ENCODE results near the gene BLTP2. TPM values are rescaled to one million over a fixed set of nuclear protein-coding genes. Genes with fewer than 3 reads are reported as not detected.
"Not testable (repeated sequence)": the region's sequence is repeated elsewhere in the genome, so short reads cannot be mapped to it uniquely, and the experiment has no call there.

BLTP2 gene
- total RNA-seq, 1 donor from 2014 or later = 225 TPM

DNA sequence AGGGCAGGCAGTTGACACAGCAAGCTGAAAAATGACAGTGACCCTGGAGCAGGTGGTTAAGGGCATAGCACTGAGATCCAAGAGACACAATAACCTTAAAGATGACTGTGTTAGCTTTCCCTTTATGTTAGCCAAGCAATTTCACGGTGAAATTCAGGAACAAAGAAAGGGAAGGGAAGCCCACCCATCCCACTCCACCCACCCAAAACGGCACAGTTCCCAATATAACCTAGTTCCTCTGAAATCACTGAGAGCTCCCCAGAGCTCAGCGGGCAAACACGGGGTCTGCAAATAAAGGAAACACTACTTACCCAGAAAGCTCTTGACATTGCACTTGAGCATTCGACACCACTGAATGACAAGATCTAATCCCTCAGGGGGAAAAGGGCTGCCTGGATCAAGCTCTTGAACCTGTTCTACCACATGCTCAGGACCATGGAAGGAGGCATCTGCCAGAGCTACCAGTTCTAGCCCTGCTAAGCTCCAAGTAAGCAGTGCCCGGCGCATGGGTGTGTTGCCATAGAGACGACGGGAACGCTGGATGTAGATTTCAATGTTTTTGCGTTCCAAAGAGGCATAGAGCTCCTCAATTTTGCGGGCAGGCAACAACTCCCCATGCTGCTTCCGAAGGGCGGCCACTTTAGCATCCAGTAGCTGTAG is 10.6 kb downstream of the BLTP2 start:
- no peak overlapping the region for H3K4me3 Mint-ChIP-seq
- no peaks in the 10 kb centered on the region for H3K9me3 Mint-ChIP-seq
- no peak overlapping the region for H3K27ac Mint-ChIP-seq
- peaks cover 81% of the 10 kb centered on the region for H3K36me3 Mint-ChIP-seq (ENCODE audit: low read depth)
- no peak for DNase-seq
- intact Hi-C loops (cut with micrococcal nuclease) = no loop called here
- no peaks in the 10 kb centered on the region for H3K27me3 Mint-ChIP-seq
- H3K4me1 Mint-ChIP-seq = peaks cover 11% of the 10 kb centered on the region

DNA sequence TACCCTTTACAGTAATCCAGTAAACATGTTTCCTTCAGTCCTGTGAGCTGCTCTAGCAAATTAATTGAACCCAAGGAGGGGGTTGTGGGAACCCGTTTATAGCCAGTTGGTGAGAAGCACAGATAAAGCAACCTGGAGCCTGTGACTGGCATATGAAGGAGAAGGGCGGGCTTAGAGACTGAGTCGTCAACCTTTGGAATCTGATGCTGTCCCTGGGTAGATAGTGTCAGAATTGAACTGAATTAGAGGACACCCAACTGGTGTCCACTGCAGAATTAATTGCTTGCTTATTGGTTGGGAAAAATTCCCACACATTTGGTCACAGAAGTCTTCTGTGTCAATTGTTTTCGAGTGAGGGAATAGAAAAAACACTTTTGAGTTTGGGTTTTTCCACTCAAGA is 18.1 kb downstream of the BLTP2 start:
- Mint-ChIP-seq H3K9me3 (no peaks in the 10 kb centered on the region), H3K4me3 (no peak overlapping the region), H3K27ac (no peak overlapping the region), H3K27me3 (no peaks in the 10 kb centered on the region), H3K36me3 (ENCODE audit: low read depth) (peaks cover 68% of the 10 kb centered on the region), H3K4me1 (peaks cover 8% of the 10 kb centered on the region)
- DNase-seq = no peak
- intact Hi-C loops (cut with micrococcal nuclease) = no loop called here

DNA sequence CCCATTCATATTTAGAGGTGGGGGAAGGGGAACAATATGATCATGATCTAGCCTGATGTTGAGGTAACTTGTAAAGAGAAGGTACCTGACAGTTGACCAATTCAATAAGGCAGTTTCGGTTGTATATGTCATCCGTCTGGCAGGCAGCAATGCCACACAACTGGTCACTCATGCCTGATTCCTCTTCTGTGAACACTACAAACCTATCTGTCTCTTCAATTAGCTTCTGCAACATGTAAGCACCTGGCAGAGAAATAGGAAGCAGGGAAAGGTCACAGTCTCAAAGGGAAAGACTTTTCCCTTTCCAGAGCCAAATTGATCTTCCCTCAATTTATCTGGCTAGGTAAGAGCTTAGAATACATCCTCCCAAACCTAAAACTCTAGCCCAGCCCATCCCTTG is 20.8 kb downstream of the BLTP2 start:
- Mint-ChIP-seq H3K27ac (no peak overlapping the region), H3K9me3 (no peaks in the 10 kb centered on the region), H3K4me1 (peaks cover 8% of the 10 kb centered on the region), H3K4me3 (no peak overlapping the region), H3K36me3 (ENCODE audit: low read depth) (peaks cover 75% of the 10 kb centered on the region), H3K27me3 (no peaks in the 10 kb centered on the region)
- intact Hi-C loops (cut with micrococcal nuclease) = no loop called here
- no peak for DNase-seq

DNA sequence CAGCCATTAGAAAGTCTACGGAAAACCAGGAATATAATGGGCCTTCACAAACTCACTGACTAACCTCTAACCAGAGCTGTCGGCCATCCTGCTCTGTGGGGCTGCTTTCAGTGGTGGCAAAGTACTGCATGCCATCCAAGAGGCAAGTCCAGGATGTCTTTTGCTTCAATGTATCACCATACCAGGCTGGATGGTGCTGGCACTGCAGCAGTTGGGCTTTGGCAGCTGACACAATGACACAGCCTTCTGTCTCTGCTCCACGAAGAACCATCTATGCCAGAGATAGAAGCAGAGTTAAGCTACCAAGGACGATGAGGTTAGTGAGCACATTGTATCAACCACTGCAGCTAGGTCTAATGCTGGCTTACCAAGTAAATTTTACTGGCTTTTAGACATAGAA is 21.3 kb downstream of the BLTP2 start:
- H3K4me3 Mint-ChIP-seq = no peak overlapping the region
- no peak for DNase-seq
- no peaks in the 10 kb centered on the region for H3K9me3 Mint-ChIP-seq
- no peaks in the 10 kb centered on the region for H3K27me3 Mint-ChIP-seq
- intact Hi-C loops (cut with micrococcal nuclease) = no loop called here
- H3K36me3 Mint-ChIP-seq (ENCODE audit: low read depth) = peaks cover 78% of the 10 kb centered on the region
- peaks cover 8% of the 10 kb centered on the region for H3K4me1 Mint-ChIP-seq
- H3K27ac Mint-ChIP-seq = no peak overlapping the region

DNA sequence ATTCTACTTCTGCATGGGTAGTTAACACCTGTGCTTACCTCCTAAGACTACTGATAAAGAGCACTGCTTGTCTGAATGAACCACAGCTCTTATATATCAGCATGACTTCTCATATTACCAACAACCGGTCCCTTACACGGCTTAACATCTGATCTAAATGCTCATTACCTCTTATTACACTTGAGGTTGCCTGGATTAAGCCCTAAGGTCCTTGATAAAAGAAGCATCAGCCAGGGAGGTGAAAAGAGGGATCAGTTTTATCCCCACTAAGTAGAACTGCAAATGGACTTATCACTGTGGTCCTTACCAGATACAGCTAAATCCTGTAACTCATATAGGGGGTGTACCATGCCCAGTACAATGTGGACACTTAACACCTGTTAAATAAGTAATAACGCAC is 22.8 kb downstream of the BLTP2 start:
- no peak overlapping the region for H3K4me3 Mint-ChIP-seq
- intact Hi-C loops (cut with micrococcal nuclease) = no loop called here
- H3K27ac Mint-ChIP-seq = no peak overlapping the region
- H3K36me3 Mint-ChIP-seq (ENCODE audit: low read depth) = peaks cover 75% of the 10 kb centered on the region
- no peaks in the 10 kb centered on the region for H3K27me3 Mint-ChIP-seq
- H3K4me1 Mint-ChIP-seq = peaks cover 8% of the 10 kb centered on the region
- H3K9me3 Mint-ChIP-seq = no peaks in the 10 kb centered on the region
- DNase-seq = no peak

DNA sequence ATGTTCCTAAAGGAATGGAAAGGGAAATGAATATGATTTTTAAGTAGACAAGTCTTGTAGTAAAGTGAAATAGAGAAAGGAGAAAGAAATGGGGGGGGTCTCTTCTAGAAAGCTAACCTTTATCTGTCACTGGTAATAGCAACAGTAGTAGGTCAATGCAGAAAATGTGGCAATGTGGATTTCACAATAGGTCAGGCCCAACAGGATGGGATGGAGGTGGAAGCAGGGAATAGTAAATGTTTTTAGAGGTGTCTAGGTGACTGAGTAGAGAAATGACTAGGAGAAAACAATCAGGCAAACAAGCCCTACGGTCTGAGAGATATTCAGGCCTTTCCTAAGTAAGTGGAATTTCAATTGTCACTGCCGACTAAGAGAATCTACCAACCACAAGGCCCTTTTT is 24.9 kb downstream of the BLTP2 start:
- intact Hi-C loops (cut with micrococcal nuclease) = no loop called here
- H3K36me3 Mint-ChIP-seq (ENCODE audit: low read depth) = peaks cover 75% of the 10 kb centered on the region

DNA sequence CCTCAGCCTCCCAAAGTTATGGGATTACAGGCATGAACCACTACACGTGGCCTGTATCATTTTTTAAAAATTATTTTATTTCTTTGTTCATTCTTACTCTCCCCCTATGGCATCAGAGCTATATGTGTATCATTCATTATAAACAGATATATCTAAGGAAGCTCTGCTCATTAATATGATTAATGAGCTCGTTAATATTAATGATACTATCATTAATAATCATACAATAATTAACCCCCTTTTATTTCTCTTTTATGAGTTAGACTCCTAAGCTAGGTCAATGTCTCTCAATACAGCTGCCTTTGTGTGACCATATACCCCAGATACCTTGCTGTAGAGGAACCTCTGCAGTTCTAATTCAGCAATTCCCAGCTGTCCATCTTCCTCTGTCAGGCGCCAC is 26.5 kb downstream of the BLTP2 start:
- intact Hi-C loops (cut with micrococcal nuclease) = no loop called here
- Mint-ChIP-seq H3K9me3 (no peaks in the 10 kb centered on the region), H3K36me3 (ENCODE audit: low read depth) (peaks cover 76% of the 10 kb centered on the region), H3K4me1 (peaks cover 3% of the 10 kb centered on the region), H3K27me3 (no peaks in the 10 kb centered on the region), H3K27ac (no peak overlapping the region), H3K4me3 (no peak overlapping the region)
- DNase-seq = no peak

More for the DNA sequence above, 24.9 kb downstream of the BLTP2 start:
- no peaks in the 10 kb centered on the region for H3K27me3 Mint-ChIP-seq
- H3K4me3 Mint-ChIP-seq = no peak overlapping the region
- no peaks in the 10 kb centered on the region for H3K4me1 Mint-ChIP-seq
- no peak overlapping the region for H3K27ac Mint-ChIP-seq
- no peaks in the 10 kb centered on the region for H3K9me3 Mint-ChIP-seq
- no peak for DNase-seq

DNA sequence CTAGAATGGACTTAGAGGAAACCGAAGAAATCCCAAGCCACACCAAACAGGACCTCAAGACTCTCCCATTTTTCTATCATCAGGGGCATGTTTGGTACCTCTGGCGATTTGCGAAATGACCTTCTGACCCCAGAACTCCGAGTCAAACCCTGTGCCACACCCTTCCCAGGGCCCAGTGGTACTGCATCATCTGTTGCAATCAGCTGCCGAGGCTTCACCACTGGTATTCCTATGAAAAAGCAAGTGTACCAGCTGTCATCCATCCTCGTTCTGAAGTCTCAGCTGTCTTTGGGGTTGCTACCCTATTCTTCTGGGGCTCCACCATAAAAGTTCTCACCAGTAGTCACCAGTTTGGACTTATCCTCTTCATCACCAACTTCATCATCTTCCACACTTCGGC is 28.7 kb downstream of the BLTP2 start:
- H3K9me3 Mint-ChIP-seq = no peaks in the 10 kb centered on the region
- H3K27ac Mint-ChIP-seq = no peak overlapping the region
- H3K4me1 Mint-ChIP-seq = peaks cover 4% of the 10 kb centered on the region
- no peak overlapping the region for H3K4me3 Mint-ChIP-seq
- H3K27me3 Mint-ChIP-seq = no peaks in the 10 kb centered on the region
- intact Hi-C loops (cut with micrococcal nuclease) = no loop called here
- peaks cover 74% of the 10 kb centered on the region for H3K36me3 Mint-ChIP-seq (ENCODE audit: low read depth)
- no peak for DNase-seq

DNA sequence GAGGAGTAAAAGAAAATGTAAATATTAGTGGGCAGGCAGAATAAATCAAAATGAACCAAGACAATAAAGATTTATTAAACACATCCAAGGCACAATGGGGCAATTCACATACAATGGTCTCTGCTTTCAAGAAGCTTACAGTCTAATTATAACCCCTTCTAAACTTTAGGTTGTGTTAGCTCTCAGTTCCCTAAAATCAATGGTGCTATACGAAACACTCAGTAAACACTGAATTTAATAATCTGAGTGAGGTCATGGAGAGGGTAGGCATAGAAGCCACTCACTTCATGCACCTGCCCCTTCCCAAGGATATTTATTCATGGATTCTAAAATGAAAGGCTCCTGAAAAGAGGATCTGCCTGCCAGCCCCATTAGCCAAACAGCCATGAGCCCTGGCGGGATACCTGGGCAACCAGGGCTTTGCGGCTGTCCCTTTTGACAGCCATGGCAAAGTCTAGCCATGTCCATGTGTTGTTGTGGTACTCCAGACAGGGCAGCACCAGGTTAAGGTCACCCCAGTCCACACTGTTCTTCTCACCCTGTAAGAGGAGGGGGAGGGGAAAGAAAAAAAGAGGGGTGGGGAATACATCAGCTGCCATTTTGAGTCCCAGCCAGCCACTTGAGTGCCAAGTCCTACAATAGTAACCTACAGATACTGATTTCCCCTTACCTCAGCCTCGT is 29.6 kb downstream of the BLTP2 start:
- Mint-ChIP-seq H3K27ac (no peak overlapping the region), H3K4me3 (no peak overlapping the region), H3K27me3 (no peaks in the 10 kb centered on the region), H3K36me3 (ENCODE audit: low read depth) (peaks cover 71% of the 10 kb centered on the region), H3K9me3 (no peaks in the 10 kb centered on the region), H3K4me1 (peaks cover 4% of the 10 kb centered on the region)
- intact Hi-C loops (cut with micrococcal nuclease) = no loop called here
- DNase-seq = no peak

DNA sequence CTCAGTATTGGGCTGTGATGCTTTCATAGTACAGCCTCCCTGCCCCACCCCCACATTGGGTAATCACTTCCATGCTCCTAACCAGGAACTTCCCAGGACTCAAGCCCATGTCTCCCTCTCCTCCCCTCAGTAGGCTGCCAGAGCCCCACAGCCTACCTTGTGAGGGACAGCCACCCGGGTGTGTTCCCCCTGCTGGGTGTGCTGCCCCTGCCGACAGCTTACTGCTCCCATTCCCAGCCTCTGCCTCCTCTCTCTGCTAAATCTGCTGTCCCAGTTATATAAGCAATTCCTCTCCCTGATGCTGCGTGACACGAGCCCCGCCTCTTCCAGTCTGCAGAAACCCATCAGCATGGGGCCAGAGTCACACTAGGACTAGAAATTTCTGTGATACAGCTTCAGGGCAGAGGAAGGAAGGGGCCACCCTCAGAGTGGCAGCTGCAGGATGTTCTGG is 31.0 kb downstream of the BLTP2 start, which contains the start of gene RSKR:
TSS of gene RSKR (minus strand) at position 255 of the 451 bp plus-strand sequence. CDS start at position 231, 24 bp downstream.
- Mint-ChIP-seq H3K36me3 (ENCODE audit: low read depth) (peaks cover 67% of the 10 kb centered on the region), H3K27me3 (no peaks in the 10 kb centered on the region), H3K4me1 (peaks cover 4% of the 10 kb centered on the region), H3K27ac (peak within 1 kb of the TSS; percentile 45), H3K4me3 (no peak within 1 kb of the TSS), H3K9me3 (no peaks in the 10 kb centered on the region)
- intact Hi-C loops (cut with micrococcal nuclease) = loop anchor here (1.0 kb wide), 1 partner anchor 120 kb away; no protein-coding TSS in a partner anchor
- no peak for DNase-seq

DNA sequence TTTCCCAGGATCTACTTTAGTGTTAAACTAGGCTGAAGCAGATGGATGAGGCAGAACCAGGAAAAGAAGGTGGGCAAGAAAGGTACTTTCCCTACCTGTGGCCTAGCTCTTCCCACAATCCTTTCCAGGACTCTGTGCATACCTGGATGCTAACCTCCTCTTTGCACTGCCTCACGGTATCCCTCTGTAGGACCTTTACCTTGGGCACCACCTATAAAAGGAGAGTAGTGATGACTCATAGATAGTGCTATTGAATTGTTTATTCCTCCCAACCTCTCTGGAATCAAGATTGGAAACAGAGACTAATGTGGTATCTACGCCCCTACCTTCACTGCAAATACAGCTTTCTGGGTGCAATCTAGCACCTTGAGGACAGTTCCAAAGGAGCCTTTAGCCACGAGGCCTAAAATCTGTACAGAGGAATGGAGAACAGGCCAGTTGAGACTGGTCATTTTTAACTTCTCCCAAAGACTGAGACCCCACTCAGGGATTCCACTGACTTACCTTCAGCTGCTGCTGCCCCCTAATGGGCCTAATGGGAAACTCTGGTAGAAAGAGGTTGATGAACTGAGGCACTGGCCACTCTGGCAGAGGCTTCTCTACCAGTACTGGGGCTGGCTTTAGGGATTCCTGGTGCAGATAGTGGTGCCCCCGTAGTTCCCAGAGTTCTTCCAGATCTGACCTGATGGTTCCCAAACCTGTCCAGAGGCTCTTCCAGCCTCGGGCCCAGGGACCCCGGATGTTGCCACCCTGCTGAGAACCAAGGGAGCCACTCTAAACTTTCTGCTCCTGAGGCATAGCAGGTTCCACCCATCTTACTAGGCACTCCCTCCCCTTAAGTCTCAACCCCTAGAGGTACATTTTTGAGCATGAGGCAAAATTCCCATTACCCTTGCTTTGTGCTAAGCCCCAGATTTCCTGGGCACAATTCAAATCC is 31.8 kb downstream of the BLTP2 start:
- Mint-ChIP-seq H3K27me3 (no peaks in the 10 kb centered on the region), H3K4me1 (peaks cover 4% of the 10 kb centered on the region), H3K4me3 (no peak overlapping the region), H3K36me3 (ENCODE audit: low read depth) (peaks cover 68% of the 10 kb centered on the region), H3K27ac (no peak overlapping the region), H3K9me3 (no peaks in the 10 kb centered on the region)
- intact Hi-C loops (cut with micrococcal nuclease) = loop anchor here (1.0 kb wide), 1 partner anchor 119 kb away; no protein-coding TSS in a partner anchor
- peak; percentile 80 for DNase-seq

DNA sequence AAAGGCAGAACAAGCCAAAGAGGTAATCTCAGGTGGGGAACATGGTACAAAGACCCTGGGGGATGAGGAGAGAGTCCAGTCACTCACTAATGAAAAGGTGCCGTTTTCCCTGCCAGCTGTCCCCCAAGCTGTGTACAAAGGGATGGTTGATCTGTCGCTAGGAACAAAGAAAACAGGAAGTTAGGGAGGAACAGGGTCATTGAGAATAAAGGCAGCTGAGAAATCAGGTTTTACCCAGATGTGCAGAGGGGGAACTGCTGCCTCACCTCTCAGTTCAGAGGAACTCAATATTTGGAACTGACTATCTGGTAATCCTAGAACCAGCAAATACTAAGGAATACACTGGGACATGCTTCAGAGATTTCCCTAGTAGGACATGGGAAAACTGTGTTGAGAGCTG is 32.4 kb downstream of the BLTP2 start:
- DNase-seq = no peak

DNA sequence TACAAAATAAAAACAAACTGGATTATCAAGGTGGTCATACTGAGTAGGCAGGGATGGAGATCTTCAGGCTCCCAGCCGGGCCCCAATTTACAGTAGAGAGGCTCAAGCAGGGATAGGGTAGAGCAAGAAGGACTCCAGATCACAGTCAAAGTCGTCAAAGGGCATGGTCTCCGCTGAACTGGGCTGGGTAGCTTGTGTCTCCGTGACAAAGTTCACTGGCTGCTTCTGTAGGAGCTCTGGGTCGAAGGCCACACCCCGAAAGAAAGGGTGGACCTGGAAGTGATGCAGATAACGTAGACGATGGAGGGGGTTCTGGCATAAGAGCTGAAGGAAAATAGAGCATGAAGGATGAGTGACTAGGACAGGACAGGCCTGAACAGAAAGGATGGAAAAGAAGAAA is 34.6 kb downstream of the BLTP2 start:
- DNase-seq = no peak
- Mint-ChIP-seq H3K4me1 (peaks cover 4% of the 10 kb centered on the region), H3K27me3 (no peaks in the 10 kb centered on the region), H3K27ac (no peak overlapping the region), H3K9me3 (no peaks in the 10 kb centered on the region), H3K4me3 (no peak overlapping the region), H3K36me3 (ENCODE audit: low read depth) (peaks cover 54% of the 10 kb centered on the region)
- intact Hi-C loops (cut with micrococcal nuclease) = no loop called here

More for the DNA sequence above, 32.4 kb downstream of the BLTP2 start:
- Mint-ChIP-seq H3K27ac (no peak overlapping the region), H3K27me3 (no peaks in the 10 kb centered on the region), H3K4me1 (peaks cover 4% of the 10 kb centered on the region), H3K36me3 (ENCODE audit: low read depth) (peaks cover 65% of the 10 kb centered on the region), H3K4me3 (no peak overlapping the region), H3K9me3 (no peaks in the 10 kb centered on the region)
- intact Hi-C loops (cut with micrococcal nuclease) = no loop called here

DNA sequence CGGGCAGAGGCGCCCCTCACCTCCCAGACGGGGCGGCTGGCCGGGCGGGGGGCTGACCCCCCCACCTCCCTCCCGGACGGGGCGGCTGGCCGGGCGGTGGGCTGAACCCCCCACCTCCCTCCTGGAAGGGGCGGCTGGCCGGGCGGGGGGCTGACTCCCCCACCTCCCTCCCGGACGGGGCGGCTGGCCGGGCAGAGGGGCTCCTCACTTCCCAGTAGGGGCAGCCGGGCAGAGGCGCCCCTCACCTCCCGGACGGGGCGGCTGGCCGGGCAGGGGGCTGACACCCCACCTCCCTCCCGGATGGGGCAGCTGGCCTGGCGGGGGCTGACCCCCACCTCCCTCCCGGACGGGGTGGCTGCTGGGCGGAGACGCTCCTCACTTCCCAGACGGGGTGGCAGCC is 40.9 kb downstream of the BLTP2 start:
- H3K4me3 Mint-ChIP-seq; H3K9me3 Mint-ChIP-seq; intact Hi-C loops (cut with micrococcal nuclease); H3K27ac Mint-ChIP-seq; H3K27me3 Mint-ChIP-seq; H3K4me1 Mint-ChIP-seq; DNase-seq: not testable (repeated sequence)
- peaks cover 17% of the 10 kb centered on the region for H3K36me3 Mint-ChIP-seq (ENCODE audit: low read depth)

Measured in activated CD4-positive, alpha-beta T cell treated with anti-CD3 and anti-CD28 coated beads, Interleukin-2, amount 10 ng/mL, durations not matched to agents 24 days and 14 days (primary cell).